Measurements from ENCODE around the gene MXD4. TPM values are rescaled to one million over a fixed set of nuclear protein-coding genes. Genes with fewer than 3 reads are reported as not detected.

MXD4 gene
- total RNA-seq, 1 experiment from 2014 or later, result 22.0 TPM

DNA sequence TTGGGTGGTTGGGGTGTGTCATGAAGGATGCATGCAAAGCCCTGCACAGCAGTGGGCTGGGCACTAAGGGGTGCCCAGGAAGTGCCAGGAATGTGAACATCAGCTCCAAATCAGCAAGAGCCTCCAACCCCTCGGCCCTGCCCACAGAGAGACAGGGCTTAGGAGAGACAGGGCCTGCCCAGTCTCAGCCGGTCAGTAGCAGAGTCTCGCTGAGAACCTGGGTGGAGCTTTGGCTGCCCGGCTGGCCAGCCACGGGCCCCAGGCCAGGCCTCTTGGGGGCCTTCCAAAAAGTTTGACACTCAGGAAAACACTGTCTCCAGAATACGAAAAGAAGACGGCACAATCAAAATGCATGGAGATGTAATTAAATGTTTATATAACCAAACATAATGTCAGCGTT is 4.3 kb upstream of the MXD4 start (continued):
- TF ChIP-seq, protein P1, sequence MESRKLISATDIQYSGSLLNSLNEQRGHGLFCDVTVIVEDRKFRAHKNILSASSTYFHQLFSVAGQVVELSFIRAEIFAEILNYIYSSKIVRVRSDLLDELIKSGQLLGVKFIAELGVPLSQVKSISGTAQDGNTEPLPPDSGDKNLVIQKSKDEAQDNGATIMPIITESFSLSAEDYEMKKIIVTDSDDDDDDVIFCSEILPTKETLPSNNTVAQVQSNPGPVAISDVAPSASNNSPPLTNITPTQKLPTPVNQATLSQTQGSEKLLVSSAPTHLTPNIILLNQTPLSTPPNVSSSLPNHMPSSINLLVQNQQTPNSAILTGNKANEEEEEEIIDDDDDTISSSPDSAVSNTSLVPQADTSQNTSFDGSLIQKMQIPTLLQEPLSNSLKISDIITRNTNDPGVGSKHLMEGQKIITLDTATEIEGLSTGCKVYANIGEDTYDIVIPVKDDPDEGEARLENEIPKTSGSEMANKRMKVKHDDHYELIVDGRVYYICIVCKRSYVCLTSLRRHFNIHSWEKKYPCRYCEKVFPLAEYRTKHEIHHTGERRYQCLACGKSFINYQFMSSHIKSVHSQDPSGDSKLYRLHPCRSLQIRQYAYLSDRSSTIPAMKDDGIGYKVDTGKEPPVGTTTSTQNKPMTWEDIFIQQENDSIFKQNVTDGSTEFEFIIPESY (IDR thresholded peaks at IDR 0.05; ENCODE audit: extremely low read depth, insufficient replicate concordance, low read length), result no peak

DNA sequence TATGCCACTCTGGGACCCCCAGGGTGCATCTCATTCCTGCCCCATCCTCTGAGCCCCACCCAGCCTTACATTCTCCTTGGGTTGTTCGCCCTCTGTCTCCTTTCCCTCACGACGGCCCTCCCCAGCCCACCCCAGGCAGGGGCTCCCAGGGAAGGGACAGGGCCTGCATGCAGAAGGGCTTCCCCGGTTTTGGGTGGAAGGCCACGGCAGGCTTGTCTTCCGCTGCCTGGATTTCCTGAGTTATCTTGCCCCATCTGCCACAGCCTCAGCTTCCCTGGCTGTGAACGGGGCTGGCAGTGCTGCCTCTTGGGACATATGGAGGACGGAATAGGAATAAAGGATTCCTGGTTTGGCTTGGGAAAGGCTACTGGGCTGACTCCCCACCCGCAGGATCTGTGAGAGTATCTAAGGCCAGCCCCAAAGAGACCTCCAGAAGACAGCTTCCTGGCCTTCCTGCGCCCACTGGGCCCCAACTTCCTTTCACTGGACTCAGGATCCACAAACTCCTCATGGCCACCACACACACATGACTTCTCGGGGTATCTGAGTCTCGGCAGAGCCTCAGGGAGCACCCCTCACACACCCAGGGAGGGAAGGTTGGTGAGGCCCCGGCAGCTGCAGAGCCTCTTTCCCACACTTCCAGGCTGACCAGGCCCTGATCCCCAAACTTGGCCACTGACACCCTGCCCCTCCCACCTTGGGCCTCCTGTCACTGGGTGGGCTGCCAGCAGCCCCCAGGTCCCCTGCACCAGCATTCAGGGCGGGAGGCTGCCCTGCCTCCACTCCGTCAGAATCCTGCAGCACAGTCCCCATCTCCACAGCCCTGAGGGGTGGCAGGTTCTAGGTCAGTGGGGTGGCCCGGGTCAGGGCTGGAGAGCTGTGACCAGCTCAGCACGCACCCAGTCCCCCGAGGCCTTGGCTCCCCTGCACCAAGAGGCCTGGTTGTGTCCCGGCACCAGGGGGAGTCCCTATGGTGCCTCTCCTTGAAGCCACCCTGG is 3.5 kb upstream of the MXD4 start:
- H2AFZ ChIP-seq (ENCODE audit: low read depth, low read length, poor library complexity, severe bottlenecking), result no peak overlapping the region
- no peak overlapping the region for H3K4me2 ChIP-seq (ENCODE audit: low read length)
- no TSS peak for BruUV-seq (replicated peaks)
- TF ChIP-seq ELF1 (IDR thresholded peaks at IDR 0.05; ENCODE audit: borderline replicate concordance, low read depth) (no peak), EGR1 (IDR thresholded peaks at IDR 0.05; ENCODE audit: low read depth) (no peak), SRF (IDR thresholded peaks at IDR 0.05; ENCODE audit: low read depth) (no peak), ZNF274 (IDR thresholded peaks at IDR 0.05; ENCODE audit: low read depth, low read length) (no peak), JUND (IDR thresholded peaks at IDR 0.05) (no peak)
- TF ChIP-seq, protein P2, sequence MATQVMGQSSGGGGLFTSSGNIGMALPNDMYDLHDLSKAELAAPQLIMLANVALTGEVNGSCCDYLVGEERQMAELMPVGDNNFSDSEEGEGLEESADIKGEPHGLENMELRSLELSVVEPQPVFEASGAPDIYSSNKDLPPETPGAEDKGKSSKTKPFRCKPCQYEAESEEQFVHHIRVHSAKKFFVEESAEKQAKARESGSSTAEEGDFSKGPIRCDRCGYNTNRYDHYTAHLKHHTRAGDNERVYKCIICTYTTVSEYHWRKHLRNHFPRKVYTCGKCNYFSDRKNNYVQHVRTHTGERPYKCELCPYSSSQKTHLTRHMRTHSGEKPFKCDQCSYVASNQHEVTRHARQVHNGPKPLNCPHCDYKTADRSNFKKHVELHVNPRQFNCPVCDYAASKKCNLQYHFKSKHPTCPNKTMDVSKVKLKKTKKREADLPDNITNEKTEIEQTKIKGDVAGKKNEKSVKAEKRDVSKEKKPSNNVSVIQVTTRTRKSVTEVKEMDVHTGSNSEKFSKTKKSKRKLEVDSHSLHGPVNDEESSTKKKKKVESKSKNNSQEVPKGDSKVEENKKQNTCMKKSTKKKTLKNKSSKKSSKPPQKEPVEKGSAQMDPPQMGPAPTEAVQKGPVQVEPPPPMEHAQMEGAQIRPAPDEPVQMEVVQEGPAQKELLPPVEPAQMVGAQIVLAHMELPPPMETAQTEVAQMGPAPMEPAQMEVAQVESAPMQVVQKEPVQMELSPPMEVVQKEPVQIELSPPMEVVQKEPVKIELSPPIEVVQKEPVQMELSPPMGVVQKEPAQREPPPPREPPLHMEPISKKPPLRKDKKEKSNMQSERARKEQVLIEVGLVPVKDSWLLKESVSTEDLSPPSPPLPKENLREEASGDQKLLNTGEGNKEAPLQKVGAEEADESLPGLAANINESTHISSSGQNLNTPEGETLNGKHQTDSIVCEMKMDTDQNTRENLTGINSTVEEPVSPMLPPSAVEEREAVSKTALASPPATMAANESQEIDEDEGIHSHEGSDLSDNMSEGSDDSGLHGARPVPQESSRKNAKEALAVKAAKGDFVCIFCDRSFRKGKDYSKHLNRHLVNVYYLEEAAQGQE (IDR thresholded peaks at IDR 0.05; ENCODE audit: low read depth), result no peak
- TF ChIP-seq, protein P3, sequence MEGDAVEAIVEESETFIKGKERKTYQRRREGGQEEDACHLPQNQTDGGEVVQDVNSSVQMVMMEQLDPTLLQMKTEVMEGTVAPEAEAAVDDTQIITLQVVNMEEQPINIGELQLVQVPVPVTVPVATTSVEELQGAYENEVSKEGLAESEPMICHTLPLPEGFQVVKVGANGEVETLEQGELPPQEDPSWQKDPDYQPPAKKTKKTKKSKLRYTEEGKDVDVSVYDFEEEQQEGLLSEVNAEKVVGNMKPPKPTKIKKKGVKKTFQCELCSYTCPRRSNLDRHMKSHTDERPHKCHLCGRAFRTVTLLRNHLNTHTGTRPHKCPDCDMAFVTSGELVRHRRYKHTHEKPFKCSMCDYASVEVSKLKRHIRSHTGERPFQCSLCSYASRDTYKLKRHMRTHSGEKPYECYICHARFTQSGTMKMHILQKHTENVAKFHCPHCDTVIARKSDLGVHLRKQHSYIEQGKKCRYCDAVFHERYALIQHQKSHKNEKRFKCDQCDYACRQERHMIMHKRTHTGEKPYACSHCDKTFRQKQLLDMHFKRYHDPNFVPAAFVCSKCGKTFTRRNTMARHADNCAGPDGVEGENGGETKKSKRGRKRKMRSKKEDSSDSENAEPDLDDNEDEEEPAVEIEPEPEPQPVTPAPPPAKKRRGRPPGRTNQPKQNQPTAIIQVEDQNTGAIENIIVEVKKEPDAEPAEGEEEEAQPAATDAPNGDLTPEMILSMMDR (IDR thresholded peaks at IDR 0.05 in 2 of 3, conservative IDR thresholded peaks at IDR 0.05 in 1 of 3; ENCODE audit: borderline replicate concordance in 1 of 3, insufficient read depth in 1 of 3, low read depth in 2 of 3, low read length in 2 of 3), result no peak
- TF ChIP-seq, protein P4, sequence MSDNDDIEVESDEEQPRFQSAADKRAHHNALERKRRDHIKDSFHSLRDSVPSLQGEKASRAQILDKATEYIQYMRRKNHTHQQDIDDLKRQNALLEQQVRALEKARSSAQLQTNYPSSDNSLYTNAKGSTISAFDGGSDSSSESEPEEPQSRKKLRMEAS (IDR thresholded peaks at IDR 0.05), result no peak
- no peak overlapping the region for H3K27ac ChIP-seq (ENCODE audit: low read depth, low read length)
- H3K36me3 ChIP-seq (ENCODE audit: control insufficient read depth in 1 of 2, insufficient read depth in 2 of 2, low read length in 2 of 2), result no peaks in the 10 kb centered on the region
- ChIA-PET POLR2A (no interaction called here), CTCF (no interaction called here), RAD21 (ENCODE audit: low non-redundant PET in 1 of 2, low total read pairs in 2 of 2, uncharacterized antibody in 2 of 2, unreplicated experiment in 2 of 2) (no interaction called here)
- intact Hi-C loops (cut with micrococcal nuclease), result no loop called here
- ATAC-seq, result no peak
- H3K9me3 ChIP-seq (ENCODE audit: control insufficient read depth in 1 of 2, insufficient read depth in 1 of 2, low read depth in 1 of 2, low read length in 2 of 2), result no peaks in the 10 kb centered on the region
- no peaks in the 10 kb centered on the region for H4K20me1 ChIP-seq (ENCODE audit: insufficient read depth)
- H3K27me3 ChIP-seq (ENCODE audit: insufficient read depth, low read length), result no peaks in the 10 kb centered on the region
- no peak overlapping the region for H3K9ac ChIP-seq (ENCODE audit: low read length)
- H3K9me2 ChIP-seq (ENCODE audit: insufficient read depth), result no peaks in the 10 kb centered on the region
- no peaks in the 10 kb centered on the region for H3K79me2 ChIP-seq (ENCODE audit: insufficient read depth, low read length)
- no peak overlapping the region for H3K4me3 ChIP-seq (replicated peaks in 1 of 2; ENCODE audit: low read depth in 1 of 2, low read length in 2 of 2)
- no peak for DNase-seq (ENCODE audit: low read depth, low spot score)
- H3K4me1 ChIP-seq (ENCODE audit: control insufficient read depth in 1 of 2, insufficient read depth in 2 of 2, low read length in 2 of 2), result peaks cover 6 to 14% of the 10 kb centered on the region in 2 experiments; a peak in 3 of 4 replicates
